HepG2 (cell line): ENCODE data around the gene NT5DC2. TPM values are rescaled to one million over a fixed set of nuclear protein-coding genes. Genes with fewer than 3 reads are reported as not detected.

ENCODE experiments used
- ATAC-seq: fragments of 200-7000 bp; cut with Tn5 transposase; 3 replicates; pipeline ENCODE4 v1.9.1; 2020; ENCODE audit warnings: mild to moderate bottlenecking, moderate library complexity
- BruUV-seq: library from RNA; stranded (reverse); fragments of 400-500 nt; replicated peaks from 2 replicates; lab custom pipeline; 2021; lab: Mats Ljungman, UMichigan
- CTCF ChIA-PET: fragments of 300-600 bp; formaldehyde crosslinking; extraction: SDS; loops from one replicate; lab custom pipeline; 2021; ENCODE audit warnings: low total read pairs, inconsistent platforms, low intra/inter-chr PET ratio; lab: Yijun Ruan, JAX
- POLR2A ChIA-PET: fragments of 350-600 bp; sonication (Branson Sonifier 250); formaldehyde crosslinking; loops from one replicate; lab custom pipeline; 2020; ENCODE audit warnings: antibody characterized with exemption, inconsistent platforms; lab: Yijun Ruan, JAX
- DNase-seq: peaks from one replicate; pipeline ENCODE4 v3.0.0-alpha.2; 2015; ENCODE audit warnings: low spot score
- FAIRE-seq: peaks from 3 replicates; lab custom pipeline; 2011; peaks lifted over from hg19 to GRCh38; lab: Jason Lieb, UNC
- H2AFZ ChIP-seq: one replicate; pipeline ENCODE4 v1.6.1; 2011; ENCODE audit warnings: low read length, inconsistent platforms
- H3K27ac ChIP-seq: fragments of 300-600 bp; 3 replicates; pipeline ENCODE4 v1.8.0; 2011; ENCODE audit warnings: mixed run types, mild to moderate bottlenecking, mixed read lengths, low read length, inconsistent platforms; ENCODE audit not compliant: insufficient read depth; ENCODE audit errors: extremely low read length
- H3K27me3 ChIP-seq, 2 experiments: fragments of 200-600 bp in 1 of 2; 2 replicates in 1 of 2; 3 replicates in 1 of 2; pipeline versions ENCODE4 v1.6.0 to v1.8.0; 2011; ENCODE audit warnings: low read length in 2 of 2, mild to moderate bottlenecking in 2 of 2, moderate library complexity in 2 of 2, inconsistent platforms in 1 of 2; ENCODE audit not compliant: insufficient read depth in 2 of 2, control insufficient read depth in 1 of 2
- H3K36me3 ChIP-seq, 2 experiments: fragments of 200-600 bp in 1 of 2; replicated peaks in 1 of 2; 2 replicates in 1 of 2; 3 replicates in 1 of 2; pipeline versions ENCODE4 v1.5.1 to v1.8.0; 2011; ENCODE audit warnings: low read length in 2 of 2, inconsistent platforms in 1 of 2; ENCODE audit not compliant: insufficient read depth in 2 of 2, control insufficient read depth in 1 of 2
- H3K4me1 ChIP-seq: 2 replicates; pipeline ENCODE4 v1.5.1; 2012; ENCODE audit warnings: low read length, inconsistent platforms; ENCODE audit not compliant: insufficient read depth
- H3K4me2 ChIP-seq: 2 replicates; pipeline ENCODE4 v1.6.0; 2011; ENCODE audit warnings: low read depth, low read length, inconsistent platforms
- H3K4me3 ChIP-seq, 3 experiments: fragments of 200-600 bp in 1 of 3; sonication (generic), shearing (Covaris generic) in 1 of 3; replicated peaks in 1 of 3; 2 replicates each; pipeline ENCODE4 v1.5.1; 2011 to 2016; ENCODE audit warnings: low read length in 3 of 3, inconsistent platforms in 2 of 3, low read depth in 2 of 3, mild to moderate bottlenecking in 2 of 3, control low read depth in 1 of 3, mixed read lengths in 1 of 3; ENCODE audit not compliant: insufficient read depth in 1 of 3
- H3K79me2 ChIP-seq: one replicate; pipeline ENCODE4 v1.6.1; 2011; ENCODE audit warnings: low read length, inconsistent platforms; ENCODE audit not compliant: insufficient read depth
- H3K9ac ChIP-seq: 2 replicates; pipeline ENCODE4 v1.6.0; 2011; ENCODE audit warnings: mild to moderate bottlenecking, low read depth, low read length, inconsistent platforms; ENCODE audit not compliant: insufficient read depth
- H3K9me3 ChIP-seq: 2 replicates; pipeline ENCODE4 v1.5.1; 2012; ENCODE audit warnings: mild to moderate bottlenecking, low read length
- H4K20me1 ChIP-seq: 2 replicates; pipeline ENCODE4 v1.6.0; 2011; ENCODE audit warnings: inconsistent platforms, mild to moderate bottlenecking, low read length, moderate library complexity; ENCODE audit not compliant: insufficient read depth
- GZF1 ChIP-seq: sonication (generic); formaldehyde crosslinking; IDR thresholded peaks from 2 replicates; pipeline ENCODE4 v1.5.1; 2020; ENCODE audit warnings: mild to moderate bottlenecking, missing genetic modification reagents
- HDAC1 ChIP-seq: sonication (generic); formaldehyde crosslinking; IDR thresholded peaks from 2 replicates; pipeline ENCODE4 v1.5.1; 2020; ENCODE audit warnings: mild to moderate bottlenecking, missing genetic modification reagents
- HDAC2 ChIP-seq: sonication (generic); formaldehyde crosslinking; IDR thresholded peaks from 2 replicates; pipeline ENCODE4 v1.4.0; 2020; ENCODE audit warnings: missing genetic modification reagents
- HNRNPH1 ChIP-seq: fragments of 200-400 bp; formaldehyde crosslinking; optimal IDR thresholded peaks from 2 replicates; pipeline ENCODE3; 2017; ENCODE audit warnings: mild to moderate bottlenecking, low read depth, low read length
- KDM2A ChIP-seq: sonication (generic); formaldehyde crosslinking; IDR thresholded peaks from 2 replicates; pipeline ENCODE4 v1.4.0; 2020; ENCODE audit warnings: low read depth, missing genetic modification reagents, borderline replicate concordance
- KMT2B ChIP-seq: IDR thresholded peaks from 2 replicates; pipeline ENCODE4 v1.6.1; 2016; ENCODE audit warnings: missing genetic modification reagents, missing compliant biosample characterization
- MXI1 ChIP-seq: IDR thresholded peaks from 3 replicates; pipeline ENCODE4 v1.6.1; 2012; ENCODE audit warnings: low read depth, low read length, inconsistent platforms, borderline replicate concordance
- NCOA5 ChIP-seq: sonication (generic); formaldehyde crosslinking; IDR thresholded peaks from 2 replicates; pipeline ENCODE4 v1.4.0; 2020; ENCODE audit warnings: missing genetic modification reagents
- RARA ChIP-seq: IDR thresholded peaks from 2 replicates; pipeline ENCODE4 v1.6.1; 2016; ENCODE audit warnings: missing genetic modification reagents, missing compliant biosample characterization
- SKIL ChIP-seq: sonication (generic); formaldehyde crosslinking; IDR thresholded peaks from 2 replicates; pipeline ENCODE4 v1.8.0; 2022; ENCODE audit warnings: missing genetic modification reagents, mild to moderate bottlenecking, moderate library complexity, borderline replicate concordance
- TRIM22 ChIP-seq: fragments of 450-650 bp; IDR thresholded peaks from 2 replicates; pipeline ENCODE4 v1.6.1; 2017
- ZBTB38 ChIP-seq: sonication (generic); formaldehyde crosslinking; IDR thresholded peaks from 2 replicates; pipeline ENCODE4 v1.5.1; 2020; ENCODE audit warnings: mild to moderate bottlenecking, missing genetic modification reagents
- ZFP91 ChIP-seq: sonication (generic); formaldehyde crosslinking; IDR thresholded peaks from 2 replicates; pipeline ENCODE4 v1.9.0; 2022; ENCODE audit warnings: missing genetic modification reagents, mild to moderate bottlenecking, borderline replicate concordance
- ZNF263 ChIP-seq: sonication (generic); formaldehyde crosslinking; IDR thresholded peaks from 2 replicates; pipeline ENCODE4 v1.4.0; 2020; ENCODE audit warnings: missing genetic modification reagents
- ZNF34 ChIP-seq: sonication (generic); formaldehyde crosslinking; IDR thresholded peaks from 2 replicates; pipeline ENCODE4 v1.4.0; 2020; ENCODE audit warnings: mild to moderate bottlenecking, missing genetic modification reagents, borderline replicate concordance
- ZNF430 ChIP-seq: sonication (generic); formaldehyde crosslinking; IDR thresholded peaks from 2 replicates; pipeline ENCODE4 v1.9.0; 2021; ENCODE audit warnings: mild to moderate bottlenecking, missing genetic modification reagents
- ZNF598 ChIP-seq: sonication (generic); formaldehyde crosslinking; IDR thresholded peaks from 2 replicates; pipeline ENCODE4 v1.5.1; 2020; ENCODE audit warnings: mild to moderate bottlenecking, missing genetic modification reagents, borderline replicate concordance
- ZNF788 ChIP-seq: sonication (generic); formaldehyde crosslinking; IDR thresholded peaks from 2 replicates; pipeline ENCODE4 v1.5.0; 2020; ENCODE audit warnings: mild to moderate bottlenecking, missing genetic modification reagents, borderline replicate concordance
- ZNF883 ChIP-seq: sonication (generic); formaldehyde crosslinking; IDR thresholded peaks from 2 replicates; pipeline ENCODE4 v1.5.1; 2020; ENCODE audit warnings: mild to moderate bottlenecking, missing genetic modification reagents; ENCODE audit errors: not compliant biosample characterization
- whole genome bisulfite sequencing: methylation state at CpG from one replicate; pipeline ENCODE4 v1.1.6; 2017; ENCODE audit warnings: low lambda C conversion rate; 5-methylcytosine and 5-hydroxymethylcytosine counted together
- in situ Hi-C: cut with HindIII; loops from 2 replicates; pipeline ENCODE4 v1.10.0; 2017; ENCODE audit warnings: low pct_unique_long_range_greater_than_20kb; ENCODE audit not compliant: extremely low pct_ligation_motif_present
- intact Hi-C: fragments of 100-400 bp; cut with micrococcal nuclease; formaldehyde crosslinking; loops from one replicate; pipeline ENCODE4 v1.10.0; 2022; ENCODE audit not compliant: unreplicated experiment
- polyA plus RNA-seq, 8 experiments: library from polyadenylated mRNA; depleted of rRNA in 3 of 8; stranded (reverse) in 7 of 8; unstranded in 1 of 8; fragments of >200 nt; fragmentation: Illumina TruSeq in 4 of 8; extraction: Trizol in 4 of 8; gene quantifications; 2 replicates each; pipeline versions ENCODE4 v1.2.1 to v1.2.3, GENCODE V29; 2011 to 2016; ENCODE audit warnings: low read depth in 4 of 8, missing spikeins in 1 of 8, mixed read lengths in 1 of 8; ENCODE audit not compliant: insufficient read depth in 1 of 8
- total RNA-seq, 5 experiments: library from RNA; depleted of rRNA; stranded (reverse); fragments of >200 nt; fragmentation: Illumina TruSeq; extraction: Trizol; gene quantifications; 2 replicates each; pipeline ENCODE4 v1.2.3, GENCODE V29; 2016; ENCODE audit warnings: low read depth in 1 of 5

Gene NT5DC2
- total and polyA plus RNA-seq, 2 of the 13 experiments (the other 11 are each of a cell fraction or from before 2014, with no cell fraction given), result 131 to 240 TPM

GRCh38 chr3:52495777-52496602, 37.7 kb downstream of the NT5DC2 start:
- intact Hi-C loops, result no loop called here
- H3K27me3 ChIP-seq, result peaks cover 9 to 31% of the 10 kb centered on the region in 2 experiments; a peak in 4 of 5 replicates
- in situ Hi-C loops, result no loop called here
- ChIA-PET POLR2A (interaction anchor here (0.9 to 1.5 kb wide), 2 partner anchors 36 to 210 kb away, joined by 3 to 5 read pairs; partner anchors contain the start of genes GLT8D1 and SPCS1), CTCF (no interaction called here)
- H3K9ac ChIP-seq, result peak overlapping the region; percentile 44; the same call in 1 of the 2 replicates
- H3K9me3 ChIP-seq, result no peaks in the 10 kb centered on the region
- no peaks in the 10 kb centered on the region for H3K79me2 ChIP-seq
- FAIRE-seq (no peak), ATAC-seq (peak; percentile 64), DNase-seq (peak; percentile 30)
- peaks cover 23% of the 10 kb centered on the region for H3K4me1 ChIP-seq
- peak overlapping the region; percentile 77 for H3K4me2 ChIP-seq
- H3K4me3 ChIP-seq, result peak overlapping the region in 1 of 3 experiments; percentile 56; a peak in 3 of 6 replicates
- BruUV-seq, result no TSS peak
- 25% methylated on average over 3 of the region's 16 CpGs for WGBS
- H4K20me1 ChIP-seq, result no peaks in the 10 kb centered on the region
- H3K27ac ChIP-seq, result no peak overlapping the region
- H2AFZ ChIP-seq, result no peak overlapping the region
- H3K36me3 ChIP-seq, result peaks cover 3 to 11% of the 10 kb centered on the region in 2 experiments; a peak in 4 of 5 replicates
- TF ChIP-seq GZF1 (CRISPR knock-in tag), result no peak
- TF ChIP-seq ZNF263 (CRISPR knock-in tag), result peak; percentile 59
- no peak for TF ChIP-seq NCOA5 (CRISPR knock-in tag)
- TF ChIP-seq ZNF34 (CRISPR knock-in tag), result no peak
- TF ChIP-seq ZFP91 (CRISPR knock-in tag), result peak; percentile 62; the same call in 1 of the 2 replicates
- TF ChIP-seq ZNF598 (CRISPR knock-in tag), result peak; percentile 67; the same call in 1 of the 2 replicates
- TF ChIP-seq HDAC2 (CRISPR knock-in tag), result no peak
- TF ChIP-seq HNRNPH1, result no peak
- TF ChIP-seq MXI1, result 0 out of 3 replicates have a peak, but pooled peaks have one; percentile 28
- TF ChIP-seq HDAC1, result peak; percentile 15; the same call in 1 of the 2 replicates
- peak; percentile 34; the same call in 1 of the 2 replicates for TF ChIP-seq ZNF788 (CRISPR knock-in tag)
- TF ChIP-seq SKIL (CRISPR knock-in tag), result no peak
- TF ChIP-seq TRIM22, result no peak
- 0 out of 2 replicates have a peak, but pooled peaks have one; percentile 13 for TF ChIP-seq KDM2A
- no peak for TF ChIP-seq RARA (CRISPR knock-in tag)
- TF ChIP-seq ZNF883, result peak; percentile 72
- TF ChIP-seq ZBTB38 (CRISPR knock-in tag), result peak; percentile 22; the same call in 1 of the 2 replicates
- 0 out of 2 replicates have a peak, but pooled peaks have one; percentile 26 for TF ChIP-seq KMT2B
- TF ChIP-seq ZNF430 (CRISPR knock-in tag), result 0 out of 2 replicates have a peak, but pooled peaks have one; percentile 39
